Endothelial cell (in vitro differentiated cells): Measurements from ENCODE around the gene COL25A1. TPM values are rescaled to one million over a fixed set of nuclear protein-coding genes. Genes with fewer than 3 reads are reported as not detected.

Source experiments
- DNase-seq: peaks from one replicate; pipeline ENCODE4 v3.0.0; 2021; ENCODE audit warnings: low spot score
- H3K27ac Mint-ChIP-seq: one replicate; pipeline ENCODE4 v1.8.0; 2021; ENCODE audit warnings: mixed read lengths, inconsistent platforms; ENCODE audit not compliant: unreplicated experiment
- H3K27me3 Mint-ChIP-seq: one replicate; pipeline ENCODE4 v1.8.0; 2021; ENCODE audit warnings: mild to moderate bottlenecking, moderate library complexity, mixed read lengths, inconsistent platforms; ENCODE audit not compliant: unreplicated experiment
- H3K36me3 Mint-ChIP-seq: one replicate; pipeline ENCODE4 v1.8.0; 2021; ENCODE audit warnings: mild to moderate bottlenecking, low read depth, mixed read lengths, inconsistent platforms; ENCODE audit not compliant: unreplicated experiment
- H3K4me1 Mint-ChIP-seq: one replicate; pipeline ENCODE4 v1.8.0; 2021; ENCODE audit warnings: mild to moderate bottlenecking, mixed read lengths, inconsistent platforms; ENCODE audit not compliant: unreplicated experiment
- H3K4me3 Mint-ChIP-seq: one replicate; pipeline ENCODE4 v1.8.0; 2021; ENCODE audit warnings: mild to moderate bottlenecking, mixed read lengths, inconsistent platforms; ENCODE audit not compliant: unreplicated experiment
- H3K9me3 Mint-ChIP-seq: one replicate; pipeline ENCODE4 v1.8.0; 2021; ENCODE audit warnings: mixed read lengths, inconsistent platforms; ENCODE audit not compliant: unreplicated experiment
- CTCF ChIP-seq: fragments of 200-600 bp; sonication (generic); IDR thresholded peaks from one replicate; pipeline ENCODE4 v1.5.0; 2021; ENCODE audit warnings: antibody characterized with exemption; ENCODE audit not compliant: unreplicated experiment
- total RNA-seq: library from RNA; stranded (reverse); fragmentation: NEBNext Ultra II Directional; extraction: Animal tissue kit (Norgen Biotek cat#: 25700); gene quantifications from one replicate; pipeline ENCODE4 v1.2.1, GENCODE V29; 2021; ENCODE audit not compliant: unreplicated experiment

Gene COL25A1
- total RNA-seq, 1 donor from 2014 or later, result 22.7 TPM

- DNase-seq, result no peak
- H3K36me3 Mint-ChIP-seq, result no peaks in the 10 kb centered on the region
Observed at GRCh38 chr4:109235683-109236082, 66.8 kb downstream of the COL25A1 start.

GRCh38 chr4:109234596-109234995 is 67.9 kb downstream of the COL25A1 start:
- no peaks in the 10 kb centered on the region for H3K9me3 Mint-ChIP-seq
- no peak overlapping the region for H3K27ac Mint-ChIP-seq
- DNase-seq, result no peak
- H3K27me3 Mint-ChIP-seq, result no peaks in the 10 kb centered on the region
- no peaks in the 10 kb centered on the region for H3K36me3 Mint-ChIP-seq
- H3K4me3 Mint-ChIP-seq, result no peak overlapping the region
- H3K4me1 Mint-ChIP-seq, result no peaks in the 10 kb centered on the region
- no peak for TF ChIP-seq CTCF

More at GRCh38 chr4:109235683-109236082, 66.8 kb downstream of the COL25A1 start:
- no peaks in the 10 kb centered on the region for H3K27me3 Mint-ChIP-seq
- TF ChIP-seq CTCF, result no peak
- no peaks in the 10 kb centered on the region for H3K9me3 Mint-ChIP-seq
- no peak overlapping the region for H3K27ac Mint-ChIP-seq
- H3K4me1 Mint-ChIP-seq, result no peaks in the 10 kb centered on the region
- H3K4me3 Mint-ChIP-seq, result no peak overlapping the region

DNA sequence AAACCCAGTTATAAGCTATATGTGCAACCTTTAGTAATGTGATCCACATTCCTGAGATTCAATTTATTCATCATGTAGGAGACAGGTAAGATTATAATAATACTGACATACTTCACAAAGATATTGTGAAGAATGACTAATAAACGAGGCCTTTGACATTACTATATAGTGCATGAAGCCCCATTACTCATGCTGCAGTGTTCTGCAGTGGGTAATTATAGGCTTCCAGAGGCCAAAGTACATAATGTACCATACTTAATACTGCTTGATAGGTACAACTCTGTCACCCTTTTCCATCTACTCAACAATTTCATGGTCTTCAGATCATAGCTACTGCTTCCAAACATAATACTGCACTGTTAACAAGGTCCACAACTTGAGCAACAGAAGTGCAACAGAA is 68.9 kb downstream of the COL25A1 start:
- Mint-ChIP-seq H3K9me3 (no peaks in the 10 kb centered on the region), H3K4me1 (no peaks in the 10 kb centered on the region), H3K27ac (no peak overlapping the region), H3K36me3 (no peaks in the 10 kb centered on the region), H3K27me3 (no peaks in the 10 kb centered on the region), H3K4me3 (no peak overlapping the region)
- DNase-seq, result no peak
- TF ChIP-seq CTCF, result no peak

- no peak for DNase-seq
- H3K36me3 Mint-ChIP-seq, result no peaks in the 10 kb centered on the region
Observed at GRCh38 chr4:109232681-109233080, 69.8 kb downstream of the COL25A1 start.

DNA sequence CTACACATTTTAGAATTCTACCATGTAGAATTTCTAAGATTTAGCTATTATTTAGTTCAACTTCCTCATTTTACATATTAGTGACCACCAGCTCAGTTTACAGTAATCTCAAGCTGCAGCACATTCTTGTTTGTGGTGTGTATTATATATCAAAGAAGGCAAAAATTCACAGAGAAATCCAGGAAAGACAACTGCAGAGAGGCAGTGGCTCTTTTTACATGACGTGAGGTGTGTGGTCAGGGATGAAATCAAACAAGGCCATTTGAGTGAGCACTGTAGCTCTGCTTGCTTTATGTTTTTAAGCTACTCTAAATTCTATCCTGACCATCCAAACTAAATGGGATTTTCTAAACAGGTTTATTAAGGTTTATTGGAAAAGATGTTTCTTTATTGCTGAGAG is 71.1 kb downstream of the COL25A1 start:
- H3K27me3 Mint-ChIP-seq, result no peaks in the 10 kb centered on the region
- TF ChIP-seq CTCF, result no peak
- H3K4me1 Mint-ChIP-seq, result no peaks in the 10 kb centered on the region
- no peak overlapping the region for H3K27ac Mint-ChIP-seq
- H3K36me3 Mint-ChIP-seq, result no peaks in the 10 kb centered on the region
- no peak overlapping the region for H3K4me3 Mint-ChIP-seq
- no peaks in the 10 kb centered on the region for H3K9me3 Mint-ChIP-seq
- DNase-seq, result no peak

More at GRCh38 chr4:109232681-109233080, 69.8 kb downstream of the COL25A1 start:
- Mint-ChIP-seq H3K4me3 (no peak overlapping the region), H3K4me1 (no peaks in the 10 kb centered on the region), H3K9me3 (no peaks in the 10 kb centered on the region), H3K27ac (no peak overlapping the region), H3K27me3 (no peaks in the 10 kb centered on the region)
- TF ChIP-seq CTCF, result no peak
